GM19193 (cell line): Measurements from ENCODE around the gene MUS81.

Experiments used
- POLR2A ChIP-seq: IDR thresholded peaks from 4 replicates; pipeline ENCODE4 v1.6.1; 2011; ENCODE audit not compliant: insufficient read depth, insufficient read length; ENCODE audit errors: extremely low read depth

Gene MUS81

DNA sequence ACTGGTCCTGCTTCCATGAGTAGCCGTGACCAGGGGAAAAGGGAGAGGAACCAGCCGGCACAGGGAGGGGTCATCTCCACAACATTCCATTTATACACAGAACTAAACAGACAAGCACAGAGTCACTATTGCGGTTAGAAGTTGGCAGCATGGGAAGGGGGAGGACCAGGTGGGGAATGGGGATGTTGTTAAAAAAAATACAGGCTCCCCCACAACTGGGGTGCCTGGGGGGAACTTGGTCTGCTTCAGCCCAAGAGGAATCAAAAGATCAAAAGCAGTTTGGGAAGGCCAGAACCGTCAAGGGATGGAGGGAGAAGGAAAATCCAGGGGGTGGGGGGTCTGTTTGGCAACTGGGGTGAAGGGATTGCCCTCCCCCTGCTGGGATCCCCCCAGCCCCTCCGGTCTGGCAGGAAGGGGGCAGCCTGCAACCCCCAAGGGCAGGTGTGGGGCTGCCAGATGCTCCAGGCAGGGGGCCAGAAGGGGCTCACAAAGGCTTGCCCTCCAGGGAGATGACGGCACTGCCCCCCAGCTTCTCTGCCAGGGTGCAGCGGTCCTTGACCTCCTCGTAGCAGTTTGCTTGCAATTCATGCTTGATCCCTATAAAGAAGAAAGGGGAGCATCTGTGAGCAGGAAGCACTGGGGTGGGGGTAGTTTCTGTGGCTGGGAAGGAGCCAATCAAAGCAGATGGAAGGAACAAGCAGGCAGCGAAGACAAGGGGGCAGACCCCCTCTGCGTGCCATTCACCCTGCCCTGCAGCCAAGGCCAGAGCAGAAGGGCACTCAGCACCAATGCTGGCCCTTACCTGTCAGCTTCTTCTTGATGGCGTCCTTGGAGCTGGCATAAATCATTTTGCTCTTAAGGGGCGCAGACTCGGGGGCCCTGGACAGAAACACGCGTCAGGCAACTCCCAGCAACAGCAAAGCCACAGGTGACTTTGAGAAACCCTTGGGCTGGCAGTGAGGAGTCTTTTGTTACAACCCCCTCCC, 5.1 kb upstream of the MUS81 start:
- TF ChIP-seq POLR2A = no peak

DNA sequence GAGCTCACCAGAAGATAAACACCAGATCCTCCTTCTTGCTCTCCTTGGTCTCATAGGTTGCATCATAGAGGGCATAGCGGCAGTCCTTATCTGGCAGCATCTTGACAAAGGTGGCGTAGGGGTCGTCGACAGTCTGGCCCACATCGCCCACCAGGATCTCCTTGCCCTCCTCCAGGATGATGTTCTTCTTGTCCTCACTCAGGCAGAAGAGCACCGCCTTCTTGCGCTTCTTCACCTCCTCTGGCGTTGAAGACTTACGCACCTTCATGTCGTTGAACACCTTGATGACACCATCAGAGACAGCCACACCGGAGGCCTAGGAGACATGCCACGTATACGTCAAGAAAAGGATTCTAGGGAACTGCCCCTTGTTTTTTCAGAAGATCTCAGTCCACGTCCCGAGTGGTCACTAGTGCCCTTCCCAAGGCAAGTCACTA, 4.3 kb upstream of the MUS81 start:
- peak; percentile 10 for TF ChIP-seq POLR2A

DNA sequence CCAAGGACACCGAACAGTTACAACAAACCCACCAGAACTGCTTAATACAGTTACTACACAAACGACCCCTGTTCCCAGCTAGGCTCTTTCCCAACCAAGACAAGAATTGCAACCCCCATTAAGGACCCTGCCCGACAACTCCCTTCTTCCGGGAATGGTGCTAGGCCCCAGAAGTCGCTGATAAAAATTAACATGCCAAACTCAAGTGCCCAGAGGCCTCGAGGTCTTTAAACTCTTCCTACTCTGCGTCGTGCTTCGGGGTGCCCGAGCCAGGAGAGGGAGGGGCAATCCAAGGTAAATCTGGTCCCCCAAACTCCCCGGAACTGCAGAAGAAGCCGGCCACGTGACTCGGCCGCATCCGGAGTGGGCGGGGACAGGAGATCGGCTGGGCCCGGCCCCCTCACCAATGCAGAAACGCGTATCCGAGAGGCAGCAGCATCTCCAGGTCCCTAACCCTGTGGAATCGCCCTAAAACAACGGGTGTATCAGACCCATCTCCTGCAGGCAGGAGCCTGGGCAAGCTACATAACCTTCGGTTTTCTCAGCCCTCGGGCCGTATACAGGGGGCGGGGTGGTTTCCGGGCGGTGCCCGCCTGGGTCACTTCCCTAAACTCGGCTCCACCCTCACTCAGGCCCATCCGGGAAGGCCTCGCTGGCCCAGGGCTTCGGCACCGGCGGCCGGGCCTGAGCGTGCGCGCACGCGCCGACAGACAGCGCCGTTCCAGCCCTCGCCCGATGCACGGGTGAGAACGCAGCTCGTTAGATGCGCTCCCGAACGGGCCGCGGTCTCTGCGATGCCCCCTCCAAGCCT, 3.3 kb upstream of the MUS81 start:
- peak; percentile 58 for TF ChIP-seq POLR2A

DNA sequence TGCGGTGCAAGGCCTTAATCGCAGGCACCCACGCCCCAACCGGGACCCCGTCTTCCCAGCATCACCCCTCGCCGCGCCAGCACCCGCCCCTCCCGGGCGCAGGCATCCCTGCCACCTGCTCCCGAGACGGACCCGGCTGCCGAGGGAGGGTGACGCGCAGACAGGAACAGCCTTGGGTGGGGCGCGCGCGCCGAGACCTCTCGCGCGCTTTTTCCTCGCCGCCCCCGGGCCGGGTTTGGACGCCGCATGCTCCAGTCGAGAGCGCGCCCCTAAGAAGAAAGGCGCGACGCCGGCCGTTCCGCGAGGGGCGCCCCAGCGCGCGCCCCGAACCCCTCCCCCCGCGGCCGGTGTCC, 2.8 kb upstream of the MUS81 start:
- no peak for TF ChIP-seq POLR2A

DNA sequence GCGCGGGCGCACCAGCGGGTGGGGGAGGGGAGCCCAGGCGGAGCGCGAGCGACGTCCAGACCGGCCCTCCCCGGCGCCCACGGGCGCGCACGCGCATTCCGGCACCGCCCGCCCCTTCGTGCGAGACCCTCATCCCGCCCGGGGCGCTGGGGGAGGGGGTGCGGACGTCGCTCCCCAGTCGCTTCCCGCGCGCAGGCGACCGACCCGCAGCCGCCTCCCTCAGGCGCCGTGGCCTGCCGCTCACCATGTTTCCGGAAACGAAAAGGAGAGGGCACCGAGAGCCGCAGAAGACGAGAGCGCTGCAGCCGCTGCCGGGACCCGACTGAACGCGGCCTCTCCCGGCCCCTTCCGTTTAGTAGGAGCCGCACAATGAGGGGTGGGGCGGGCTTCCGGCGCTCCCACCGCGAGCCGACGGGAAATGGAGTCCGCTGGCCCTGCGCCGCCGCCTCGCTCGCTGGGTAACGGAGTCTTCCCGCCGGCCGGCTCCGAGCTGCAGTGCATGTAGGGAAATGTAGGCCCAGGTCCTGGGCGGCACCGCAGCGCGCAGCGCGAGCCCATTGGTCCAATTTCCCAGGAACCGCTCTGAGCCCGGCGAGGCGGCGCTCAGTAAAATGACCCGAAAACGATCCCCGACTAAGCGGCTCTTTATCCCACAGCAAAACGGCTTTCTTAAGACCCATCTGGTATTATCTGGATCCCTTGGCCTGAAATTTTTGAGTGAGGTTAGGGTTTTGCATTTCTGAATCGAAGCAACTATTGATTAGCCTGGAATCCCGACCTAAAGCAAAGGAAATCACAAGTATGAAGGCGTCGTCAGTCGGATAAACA, 2.2 kb upstream of the MUS81 start, which contains the start of gene CFL1:
Gene CFL1, minus strand, starts transcription at position 328 of the 828 bp plus-strand sequence. Its CDS starts 81 bp downstream, at position 247.
- TF ChIP-seq POLR2A = peak; percentile 99

DNA sequence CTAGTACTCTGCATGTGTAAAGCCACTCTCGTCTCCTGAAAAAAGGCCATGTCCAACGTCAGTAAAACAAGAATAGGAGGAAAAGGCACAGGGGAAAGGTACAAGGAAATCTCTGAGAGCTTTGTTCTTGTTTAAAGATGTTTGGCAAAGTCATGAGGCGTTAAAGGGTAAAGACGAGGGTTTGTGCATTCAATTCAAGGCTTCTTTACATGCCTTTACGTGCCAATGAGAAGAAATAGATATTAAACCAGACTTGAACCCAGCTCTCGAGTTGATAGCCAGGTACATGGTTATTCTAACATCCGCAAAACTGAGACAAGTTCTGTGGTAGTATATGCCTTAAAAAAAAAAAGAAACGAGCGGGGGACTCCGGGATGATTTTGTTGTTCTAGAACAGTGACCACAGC, 1.5 kb upstream of the MUS81 start:
- TF ChIP-seq POLR2A = no peak

DNA sequence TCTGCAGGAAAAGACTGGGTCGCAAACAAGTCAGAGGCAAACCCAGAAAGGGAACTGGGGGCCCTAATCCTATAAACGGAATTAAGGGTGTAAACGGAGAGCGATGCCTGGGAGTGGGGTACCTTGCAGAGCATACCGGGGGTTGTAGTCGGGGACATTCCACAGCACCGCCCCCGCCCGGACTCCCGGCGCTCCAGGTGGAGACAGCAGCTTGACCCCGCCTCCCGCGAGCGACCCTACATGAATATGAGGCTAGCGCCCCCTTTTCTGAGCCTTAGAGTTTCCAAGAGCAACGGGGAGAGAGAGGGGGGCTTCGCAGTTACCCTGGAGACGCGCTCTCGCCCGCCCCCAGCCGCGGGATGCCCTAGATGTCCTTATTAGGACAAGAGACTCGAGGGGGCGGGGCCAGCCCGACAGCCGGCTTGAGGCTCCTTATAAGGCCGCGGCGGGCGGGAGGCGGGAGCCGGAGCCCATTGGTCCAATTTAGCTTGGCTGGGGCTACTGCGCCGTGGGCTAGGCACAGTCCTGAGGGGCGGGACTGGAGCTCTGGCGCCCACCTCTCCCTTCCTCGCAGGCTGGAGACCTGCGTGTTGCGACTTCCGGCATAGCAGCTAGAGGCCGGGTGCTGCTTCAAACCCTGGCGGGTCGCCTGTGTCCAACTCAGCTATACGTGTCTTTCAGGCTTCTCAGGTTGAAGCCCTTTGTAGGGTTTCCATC, 980 bp upstream of the MUS81 start:
- TF ChIP-seq POLR2A = peak; percentile 96

DNA sequence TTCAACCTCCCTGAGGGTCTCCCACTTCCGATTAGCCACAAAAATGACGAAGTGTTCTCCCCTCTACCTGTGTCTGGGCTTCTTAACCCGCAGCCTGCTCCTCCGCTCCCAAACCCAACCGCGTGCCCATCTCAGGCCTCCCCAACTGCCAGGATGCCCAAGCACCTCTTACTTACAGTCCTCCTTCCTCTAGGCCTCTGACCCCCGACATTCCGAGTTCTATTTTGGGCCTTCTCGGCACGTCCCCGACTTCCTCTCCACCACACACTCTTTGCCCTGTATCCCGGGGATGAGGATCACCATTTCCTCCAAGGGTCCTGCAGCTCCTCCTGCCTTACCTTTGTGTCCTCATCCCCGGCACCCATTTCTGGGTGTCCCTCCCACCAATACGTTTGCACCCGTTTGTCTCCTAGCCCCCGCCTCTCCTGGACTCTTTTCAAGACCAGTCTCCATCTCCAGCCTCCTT, 388 bp upstream of the MUS81 start:
- no peak for TF ChIP-seq POLR2A

DNA sequence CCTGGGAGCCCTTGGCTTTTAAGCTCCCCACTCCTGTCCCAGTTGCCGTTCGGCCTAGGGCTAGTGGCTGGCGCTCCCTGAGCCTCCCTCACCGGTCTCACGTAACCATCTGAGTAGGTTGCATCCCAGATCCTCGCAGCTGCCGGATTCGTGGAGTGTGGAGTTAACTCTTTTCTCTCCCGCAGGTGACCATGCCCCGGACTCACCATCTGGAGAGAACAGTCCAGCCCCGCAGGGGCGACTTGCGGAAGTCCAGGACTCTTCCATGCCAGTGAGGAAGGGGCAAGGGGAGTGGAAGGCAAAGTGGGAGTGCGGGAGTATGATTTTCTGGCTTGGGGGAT, 902 bp downstream of the MUS81 start:
- no peak for TF ChIP-seq POLR2A

DNA sequence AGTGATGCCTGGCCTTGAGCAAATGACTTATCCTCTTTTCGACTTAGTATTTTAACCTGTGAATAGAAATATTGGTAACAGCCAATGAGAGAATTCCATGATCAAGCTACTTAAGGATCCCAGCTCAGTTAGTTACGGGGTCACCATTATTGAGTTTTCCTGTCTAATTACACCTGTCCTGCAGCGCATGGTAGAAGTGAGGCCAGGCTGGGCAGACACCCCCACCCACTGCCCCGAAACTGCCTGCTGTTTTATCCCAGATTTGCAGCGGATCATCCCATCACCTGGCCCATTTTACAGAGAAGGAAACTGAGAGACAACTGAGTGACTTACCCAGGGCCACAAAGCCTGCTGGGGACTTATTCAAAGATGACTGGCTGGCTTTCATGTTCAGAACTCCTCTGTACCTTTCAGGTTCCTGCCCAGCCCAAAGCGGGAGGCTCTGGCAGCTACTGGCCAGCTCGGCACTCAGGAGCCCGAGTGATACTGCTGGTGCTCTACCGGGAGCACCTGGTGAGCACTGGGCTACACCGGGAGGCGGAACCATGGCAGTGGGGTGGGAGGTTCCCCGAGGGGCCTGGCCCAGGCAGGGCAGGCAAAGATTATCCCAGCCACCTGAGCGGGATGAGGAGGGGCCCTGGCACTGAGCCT, 1.4 kb downstream of the MUS81 start:
- TF ChIP-seq POLR2A = no peak

DNA sequence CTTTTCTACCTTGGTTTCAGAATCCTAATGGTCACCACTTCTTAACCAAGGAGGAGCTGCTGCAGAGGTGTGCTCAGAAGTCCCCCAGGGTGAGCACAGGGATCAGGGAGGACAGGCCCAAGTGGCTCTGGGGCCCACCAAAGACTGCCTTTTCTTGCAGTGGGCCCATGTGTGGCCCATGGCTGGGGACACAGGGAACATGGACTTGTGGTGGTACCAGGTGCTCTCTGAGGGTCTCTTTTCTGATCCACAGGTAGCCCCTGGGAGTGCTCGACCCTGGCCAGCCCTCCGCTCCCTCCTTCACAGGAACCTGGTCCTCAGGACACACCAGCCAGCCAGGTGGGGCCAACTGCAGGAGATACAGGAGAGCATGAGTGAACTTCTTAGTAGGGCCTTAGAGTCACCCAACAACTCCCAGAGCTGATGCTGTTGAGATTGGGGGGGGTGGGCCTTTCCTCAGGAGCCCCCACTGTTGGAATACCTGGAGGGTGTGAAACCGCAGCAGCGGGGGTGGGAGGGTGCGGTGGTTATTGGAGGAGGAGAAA, 2.0 kb downstream of the MUS81 start:
- TF ChIP-seq POLR2A = no peak

DNA sequence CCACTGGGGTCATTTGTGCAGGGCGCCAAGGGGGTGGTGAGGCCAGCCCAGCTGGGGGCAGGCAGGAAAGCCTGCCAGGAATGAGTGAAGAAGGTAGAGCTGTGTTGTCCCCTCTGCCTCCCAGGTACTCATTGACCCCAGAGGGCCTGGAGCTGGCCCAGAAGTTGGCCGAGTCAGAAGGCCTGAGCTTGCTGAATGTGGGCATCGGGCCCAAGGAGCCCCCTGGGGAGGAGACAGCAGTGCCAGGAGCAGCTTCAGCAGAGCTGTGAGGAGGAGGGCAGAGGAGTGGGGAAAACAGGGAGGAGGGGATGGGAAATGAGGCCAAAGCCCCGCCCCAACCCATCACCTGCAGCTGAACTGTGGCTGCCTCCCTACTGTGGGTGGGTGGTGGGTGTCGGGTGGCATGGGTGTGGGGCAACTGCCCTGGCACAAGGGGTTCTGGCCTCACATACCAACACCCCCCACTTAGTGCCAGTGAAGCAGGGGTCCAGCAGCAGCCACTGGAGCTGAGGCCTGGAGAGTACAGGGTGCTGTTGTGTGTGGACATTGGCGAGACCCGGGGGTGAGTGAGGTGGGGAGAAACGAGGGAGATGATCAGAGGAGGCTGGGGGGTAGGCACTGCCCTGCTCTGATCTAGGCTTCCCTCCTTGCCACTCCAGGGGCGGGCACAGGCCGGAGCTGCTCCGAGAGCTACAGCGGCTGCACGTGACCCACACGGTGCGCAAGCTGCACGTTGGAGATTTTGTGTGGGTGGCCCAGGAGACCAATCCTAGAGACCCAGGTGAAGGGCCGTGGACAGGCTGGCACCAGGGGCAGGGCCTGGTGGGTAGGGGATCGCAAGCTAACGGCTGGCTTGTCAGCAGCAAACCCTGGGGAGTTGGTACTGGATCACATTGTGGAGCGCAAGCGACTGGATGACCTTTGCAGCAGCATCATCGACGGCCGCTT, 3.0 kb downstream of the MUS81 start:
- TF ChIP-seq POLR2A = no peak
